ENCODE data around the gene PDE3A. TPM values are rescaled to one million over a fixed set of nuclear protein-coding genes. Genes with fewer than 3 reads are reported as not detected.

The PDE3A gene
- total RNA-seq, 1 donor: 14.8 TPM

DNA sequence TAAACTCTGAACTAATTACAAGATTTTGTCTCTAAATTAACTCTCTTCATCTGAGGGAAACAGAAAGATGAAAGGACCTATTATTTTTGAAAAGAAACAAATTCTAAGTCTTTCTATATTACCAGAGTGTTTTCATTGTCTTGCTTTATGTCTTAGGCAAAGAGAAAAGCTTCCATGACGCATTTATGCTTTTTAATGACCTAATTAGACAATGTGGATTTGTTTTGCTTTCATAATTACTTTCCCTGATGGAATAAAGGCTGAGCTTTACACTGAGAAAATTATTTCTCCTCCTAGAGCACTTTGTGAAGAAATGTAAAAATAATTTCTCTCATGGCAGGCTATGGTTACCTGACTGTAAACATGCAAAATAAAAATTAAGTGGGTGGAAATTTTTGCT is 188.8 kb downstream of the PDE3A start:
- no peak overlapping the region for H2AFZ ChIP-seq (ENCODE audit: low read length)
- no peak overlapping the region for H3K4me3 ChIP-seq (ENCODE audit: insufficient read depth, low read length)
- H3K36me3 ChIP-seq (ENCODE audit: insufficient read depth, low read length): no peaks in the 10 kb centered on the region
- H3K27ac ChIP-seq (ENCODE audit: low read depth, low read length): no peak overlapping the region
- DNase-seq (ENCODE audit: insufficient read length, low spot score, missing footprints): no peak
- H3K9me3 ChIP-seq (ENCODE audit: low read depth, low read length): no peaks in the 10 kb centered on the region
- H3K79me2 ChIP-seq (ENCODE audit: insufficient read depth, low read length): no peaks in the 10 kb centered on the region
- H3K27me3 ChIP-seq (ENCODE audit: insufficient read depth, low read length): no peaks in the 10 kb centered on the region
- peak overlapping the region; percentile 20 for H3K4me2 ChIP-seq (ENCODE audit: insufficient read depth, low read length)
- H4K20me1 ChIP-seq (ENCODE audit: insufficient read depth, low read length): no peaks in the 10 kb centered on the region
- no peaks in the 10 kb centered on the region for H3K4me1 ChIP-seq (ENCODE audit: insufficient read depth, low read length)
- no peak for TF ChIP-seq CTCF (IDR thresholded peaks at IDR 0.05; ENCODE audit: extremely low read depth, low read depth, low read length)

GRCh38 chr12:20560935-20561334 is 192.6 kb downstream of the PDE3A start:
- Histone ChIP-seq H3K79me2 (ENCODE audit: insufficient read depth, low read length) (no peaks in the 10 kb centered on the region), H3K4me3 (ENCODE audit: insufficient read depth, low read length) (no peak overlapping the region), H2AFZ (ENCODE audit: low read length) (no peak overlapping the region), H3K36me3 (ENCODE audit: insufficient read depth, low read length) (no peaks in the 10 kb centered on the region), H3K4me2 (ENCODE audit: insufficient read depth, low read length) (no peak overlapping the region), H3K27me3 (ENCODE audit: insufficient read depth, low read length) (no peaks in the 10 kb centered on the region), H3K9me3 (ENCODE audit: low read depth, low read length) (no peaks in the 10 kb centered on the region), H4K20me1 (ENCODE audit: insufficient read depth, low read length) (no peaks in the 10 kb centered on the region), H3K27ac (ENCODE audit: low read depth, low read length) (no peak overlapping the region), H3K4me1 (ENCODE audit: insufficient read depth, low read length) (no peaks in the 10 kb centered on the region)
- TF ChIP-seq CTCF (IDR thresholded peaks at IDR 0.05; ENCODE audit: extremely low read depth, low read depth, low read length): no peak
- DNase-seq (ENCODE audit: insufficient read length, low spot score, missing footprints): no peak

- H3K4me3 ChIP-seq (ENCODE audit: insufficient read depth, low read length): no peak overlapping the region
- H3K27ac ChIP-seq (ENCODE audit: low read depth, low read length): no peak overlapping the region
- H3K36me3 ChIP-seq (ENCODE audit: insufficient read depth, low read length): no peaks in the 10 kb centered on the region
- no peaks in the 10 kb centered on the region for H3K27me3 ChIP-seq (ENCODE audit: insufficient read depth, low read length)
- no peaks in the 10 kb centered on the region for H3K79me2 ChIP-seq (ENCODE audit: insufficient read depth, low read length)
- H4K20me1 ChIP-seq (ENCODE audit: insufficient read depth, low read length): no peaks in the 10 kb centered on the region
- H3K4me2 ChIP-seq (ENCODE audit: insufficient read depth, low read length): no peak overlapping the region
- DNase-seq (ENCODE audit: insufficient read length, low spot score, missing footprints): no peak
- H2AFZ ChIP-seq (ENCODE audit: low read length): no peak overlapping the region
- no peaks in the 10 kb centered on the region for H3K4me1 ChIP-seq (ENCODE audit: insufficient read depth, low read length)
- no peaks in the 10 kb centered on the region for H3K9me3 ChIP-seq (ENCODE audit: low read depth, low read length)
- no peak for TF ChIP-seq CTCF (IDR thresholded peaks at IDR 0.05; ENCODE audit: extremely low read depth, low read depth, low read length)
Measured at GRCh38 chr12:20561871-20562270, 193.5 kb downstream of the PDE3A start.

GRCh38 chr12:20567413-20567812 is 199.1 kb downstream of the PDE3A start:
- Histone ChIP-seq H2AFZ (ENCODE audit: low read length) (no peak overlapping the region), H3K27me3 (ENCODE audit: insufficient read depth, low read length) (no peaks in the 10 kb centered on the region), H3K4me3 (ENCODE audit: insufficient read depth, low read length) (no peak overlapping the region), H4K20me1 (ENCODE audit: insufficient read depth, low read length) (no peaks in the 10 kb centered on the region), H3K4me2 (ENCODE audit: insufficient read depth, low read length) (peak overlapping the region; percentile 30), H3K79me2 (ENCODE audit: insufficient read depth, low read length) (no peaks in the 10 kb centered on the region), H3K36me3 (ENCODE audit: insufficient read depth, low read length) (no peaks in the 10 kb centered on the region), H3K4me1 (ENCODE audit: insufficient read depth, low read length) (no peaks in the 10 kb centered on the region), H3K27ac (ENCODE audit: low read depth, low read length) (no peak overlapping the region), H3K9me3 (ENCODE audit: low read depth, low read length) (no peaks in the 10 kb centered on the region)
- DNase-seq (ENCODE audit: insufficient read length, low spot score, missing footprints): no peak
- no peak for TF ChIP-seq CTCF (IDR thresholded peaks at IDR 0.05; ENCODE audit: extremely low read depth, low read depth, low read length)

Data from osteoblast (primary cell).